ENCODE measurements around the gene THEMIS. TPM values are rescaled to one million over a fixed set of nuclear protein-coding genes. Genes with fewer than 3 reads are reported as not detected.

The THEMIS gene
- total RNA-seq, 4 donors from 2014 or later = 0.10 to 0.15 TPM; not detected in 2

- no peak for TF ChIP-seq POLR2A (IDR thresholded peaks at IDR 0.05)
- TF ChIP-seq CTCF (IDR thresholded peaks at IDR 0.05 in 4 of 5, conservative IDR thresholded peaks at IDR 0.05 in 1 of 5) = no peak
- intact Hi-C loops (cut with DNase I; ENCODE audit: low total_unique reads) (no loop called here), in situ Hi-C loops (cut with MboI; ENCODE audit: low sequenced_read_pairs in 4 of 4) (no loop called here)
- H3K36me3 ChIP-seq = no peaks in the 10 kb centered on the region
- H3K9me3 ChIP-seq = no peaks in the 10 kb centered on the region
- no peak overlapping the region for H3K27ac ChIP-seq
- H3K4me1 ChIP-seq = no peaks in the 10 kb centered on the region
- H3K4me3 ChIP-seq = no peak overlapping the region
- ATAC-seq = no peak
- H3K27me3 ChIP-seq = no peaks in the 10 kb centered on the region
- no peak for DNase-seq
Observed at GRCh38 chr6:127924440-127924839, 23.6 kb upstream of the THEMIS start.

- Histone ChIP-seq H3K4me3 (no peak overlapping the region), H3K4me1 (no peaks in the 10 kb centered on the region), H3K27me3 (no peaks in the 10 kb centered on the region), H3K27ac (no peak overlapping the region), H3K36me3 (no peaks in the 10 kb centered on the region), H3K9me3 (no peaks in the 10 kb centered on the region)
- in situ Hi-C loops (cut with MboI; ENCODE audit: low sequenced_read_pairs in 4 of 4) (no loop called here), intact Hi-C loops (cut with DNase I; ENCODE audit: low total_unique reads) (no loop called here)
- TF ChIP-seq POLR2A (IDR thresholded peaks at IDR 0.05) = no peak
- TF ChIP-seq CTCF (IDR thresholded peaks at IDR 0.05 in 4 of 5, conservative IDR thresholded peaks at IDR 0.05 in 1 of 5) = no peak
- no peak for ATAC-seq
- no peak for DNase-seq
Observed at GRCh38 chr6:127924031-127924430, 23.2 kb upstream of the THEMIS start.

- H3K27me3 ChIP-seq = no peaks in the 10 kb centered on the region
- in situ Hi-C loops (cut with MboI; ENCODE audit: low sequenced_read_pairs in 4 of 4) = no loop called here
- ATAC-seq = no peak
- H3K9me3 ChIP-seq = no peaks in the 10 kb centered on the region
- intact Hi-C loops (cut with DNase I; ENCODE audit: low total_unique reads) = no loop called here
- no peak overlapping the region for H3K4me3 ChIP-seq
- H3K36me3 ChIP-seq = no peaks in the 10 kb centered on the region
- H3K27ac ChIP-seq = no peak overlapping the region
- no peak for DNase-seq
- H3K4me1 ChIP-seq = no peaks in the 10 kb centered on the region
- no peak for TF ChIP-seq POLR2A (IDR thresholded peaks at IDR 0.05)
- TF ChIP-seq CTCF (IDR thresholded peaks at IDR 0.05 in 4 of 5, conservative IDR thresholded peaks at IDR 0.05 in 1 of 5) = no peak
Observed at GRCh38 chr6:127923135-127923534, 22.3 kb upstream of the THEMIS start.

GRCh38 chr6:127921982-127922381, 21.1 kb upstream of the THEMIS start:
- ATAC-seq = no peak
- in situ Hi-C loops (cut with MboI; ENCODE audit: low sequenced_read_pairs in 4 of 4) = no loop called here
- TF ChIP-seq CTCF (IDR thresholded peaks at IDR 0.05 in 4 of 5, conservative IDR thresholded peaks at IDR 0.05 in 1 of 5) (no peak), POLR2A (IDR thresholded peaks at IDR 0.05) (no peak)
- Histone ChIP-seq H3K27ac (no peak overlapping the region), H3K36me3 (no peaks in the 10 kb centered on the region), H3K4me3 (no peak overlapping the region), H3K9me3 (no peaks in the 10 kb centered on the region), H3K4me1 (no peaks in the 10 kb centered on the region), H3K27me3 (no peaks in the 10 kb centered on the region)
- intact Hi-C loops (cut with DNase I; ENCODE audit: low total_unique reads) = no loop called here
- DNase-seq = no peak

GRCh38 chr6:127920804-127921203, 19.9 kb upstream of the THEMIS start:
- Histone ChIP-seq H3K27me3 (no peaks in the 10 kb centered on the region), H3K27ac (no peak overlapping the region), H3K9me3 (no peaks in the 10 kb centered on the region), H3K4me3 (no peak overlapping the region), H3K4me1 (no peaks in the 10 kb centered on the region), H3K36me3 (no peaks in the 10 kb centered on the region)
- in situ Hi-C loops (cut with MboI; ENCODE audit: low sequenced_read_pairs in 4 of 4) = no loop called here
- no peak for DNase-seq
- intact Hi-C loops (cut with DNase I; ENCODE audit: low total_unique reads) = no loop called here
- ATAC-seq = no peak
- TF ChIP-seq POLR2A (IDR thresholded peaks at IDR 0.05) (no peak), CTCF (IDR thresholded peaks at IDR 0.05 in 4 of 5, conservative IDR thresholded peaks at IDR 0.05 in 1 of 5) (no peak)
